Stimulated activated CD8-positive, alpha-beta memory T cell treated with anti-CD3 and anti-CD28 coated beads, Interleukin-2, amount 100 ng/mL, for 1 hour (primary cell): ENCODE results near the gene CFAP221.

Source experiments
- DNase-seq, 2 donors: peaks; one replicate each; pipeline ENCODE4 v3.0.0-alpha.2; 2020; ENCODE audit warnings: low read depth in 2 of 2

Gene CFAP221

DNA sequence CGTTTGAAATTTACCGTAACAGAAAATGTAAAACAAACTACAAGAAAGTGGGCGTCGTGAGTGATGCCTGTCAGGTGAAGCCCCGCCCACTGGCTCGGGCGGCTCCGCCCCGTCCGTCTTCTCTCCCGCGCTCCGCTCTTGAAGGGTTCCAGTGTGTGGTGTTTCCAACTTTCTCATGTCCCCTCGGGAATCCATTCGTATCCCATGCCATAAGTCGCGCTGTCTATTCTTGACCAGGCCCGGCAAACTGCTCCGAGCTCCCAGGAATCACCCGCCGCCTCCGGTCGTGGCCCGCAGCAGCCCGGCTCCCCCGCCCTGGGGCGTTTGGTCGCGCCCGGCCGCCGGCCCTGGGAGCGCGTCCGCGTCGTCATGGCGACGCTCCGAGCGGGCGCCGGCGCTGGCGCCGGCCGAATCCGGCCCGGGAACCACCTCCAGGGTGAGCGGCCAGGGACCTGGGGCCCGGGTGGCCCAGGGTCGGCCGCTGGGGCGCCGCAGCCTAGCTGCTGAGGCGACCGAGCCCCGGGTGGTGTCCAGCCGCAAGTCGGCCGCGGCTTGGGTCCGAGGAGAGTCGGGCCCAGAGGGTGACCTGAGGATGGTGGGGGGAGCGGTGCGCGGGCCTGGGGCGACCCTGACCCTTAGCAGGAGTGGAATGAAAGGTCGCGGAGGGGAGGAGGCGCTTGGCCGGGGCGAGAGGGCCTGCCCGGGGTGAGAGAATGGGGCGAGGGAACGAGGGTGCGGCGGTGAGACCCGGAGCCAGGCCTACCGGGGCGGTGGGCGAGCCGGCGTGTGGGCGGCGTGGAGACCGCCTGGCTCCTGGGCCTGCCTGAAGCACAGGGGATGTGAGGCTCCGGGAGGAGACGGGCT is at the start of gene CFAP221:
Gene CFAP221 (plus strand): TSS at position 375 of the 864 bp plus-strand sequence. CDS start 1,683 bp downstream, outside the sequence.
- DNase-seq = no peak

DNA sequence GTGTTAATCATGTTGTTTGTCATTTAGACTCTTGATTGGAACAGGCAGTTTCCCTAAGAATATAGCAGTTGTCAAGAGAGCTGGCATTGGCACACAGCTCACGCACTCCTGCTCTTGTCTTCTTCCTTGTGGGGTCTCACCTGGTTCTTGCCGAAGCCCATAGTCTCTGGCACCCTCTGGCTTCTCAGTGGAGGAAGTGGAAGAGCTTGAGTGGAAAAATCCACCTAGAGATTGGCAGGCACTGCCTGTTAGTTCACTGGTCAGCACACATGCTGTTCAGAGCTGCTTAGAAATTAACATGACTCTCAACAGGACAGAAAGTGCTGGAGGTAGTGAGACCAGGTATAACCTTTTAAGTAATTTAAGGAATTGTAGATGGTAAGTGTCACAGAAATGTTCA is 48.3 kb upstream of the CFAP221 start:
- DNase-seq = no peak

DNA sequence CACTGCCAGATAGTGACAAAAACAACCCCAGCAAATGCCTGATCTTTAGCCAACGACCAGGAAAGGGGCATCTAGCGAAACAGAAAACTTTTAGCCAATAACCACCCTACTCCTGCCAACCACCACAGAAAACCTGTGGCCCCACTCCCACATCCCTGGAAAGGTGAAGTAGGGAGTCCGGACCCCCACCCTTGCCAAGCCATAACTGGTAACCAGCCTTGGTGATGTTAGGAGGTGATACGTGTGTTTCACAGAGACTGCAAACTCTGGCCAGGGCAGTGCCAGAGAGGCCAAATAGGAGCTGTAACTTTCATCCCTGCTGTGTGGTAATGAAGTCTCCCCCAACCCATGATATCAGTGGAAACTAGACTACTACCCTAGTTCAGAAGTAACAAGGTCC is 47.6 kb upstream of the CFAP221 start:
- no peak for DNase-seq

DNA sequence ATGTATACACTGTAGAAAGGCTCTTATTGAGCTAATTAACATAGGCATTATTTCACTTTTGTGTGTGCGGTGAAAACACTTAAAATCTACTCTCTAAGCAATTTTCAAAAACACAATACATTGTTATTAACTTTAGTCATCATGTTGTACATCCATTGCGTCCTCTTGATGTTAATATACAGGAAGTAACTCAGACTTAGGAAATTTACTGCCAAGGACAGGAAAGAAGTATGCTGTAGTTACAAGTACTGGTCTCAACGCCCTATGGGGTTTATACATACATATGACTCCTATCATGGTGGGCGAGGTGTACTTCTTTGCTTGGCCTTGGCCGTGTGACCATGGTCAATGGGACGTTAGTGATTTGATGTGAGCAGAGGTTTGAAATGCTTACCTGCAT is 35.5 kb upstream of the CFAP221 start:
- DNase-seq = no peak

DNA sequence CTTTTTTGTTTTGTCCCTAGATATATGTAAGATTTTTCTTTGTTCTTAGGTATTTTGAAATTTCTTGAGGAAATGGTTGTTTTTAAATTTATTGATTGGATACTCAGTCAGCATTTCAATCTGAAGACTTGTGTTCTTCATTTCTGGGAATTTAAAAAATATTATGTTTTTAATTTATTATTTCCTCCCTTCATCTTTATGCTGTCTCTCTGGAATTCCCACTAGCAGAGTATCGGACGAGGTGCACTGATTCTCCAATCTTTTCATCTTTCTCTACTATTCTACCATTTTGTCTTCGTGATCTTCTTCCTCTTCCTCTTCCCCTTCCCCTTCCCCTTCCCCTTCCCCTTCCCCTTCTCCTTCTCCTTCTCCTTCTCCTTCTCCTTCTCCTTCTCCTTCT is 32.3 kb upstream of the CFAP221 start:
- DNase-seq = no peak

DNA sequence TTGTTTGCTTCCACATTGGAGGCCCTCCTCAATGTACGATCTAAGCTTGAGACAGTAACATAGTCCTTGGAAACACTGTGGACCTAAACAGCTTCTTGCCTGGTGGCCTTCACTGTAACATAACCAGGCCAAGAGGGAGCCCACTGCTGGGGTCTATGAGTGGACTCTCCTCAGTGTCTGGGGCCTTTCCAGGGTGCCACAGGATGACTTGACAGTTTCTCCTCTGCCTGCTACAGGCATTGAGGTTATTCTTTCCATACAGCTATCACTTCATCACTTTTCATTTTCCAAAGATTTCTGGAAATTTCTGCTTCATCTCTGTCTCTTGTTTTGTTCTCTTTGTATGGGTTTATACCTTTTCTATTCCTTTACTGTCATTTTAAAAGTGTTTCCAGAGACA is 31.3 kb upstream of the CFAP221 start:
- no peak for DNase-seq

DNA sequence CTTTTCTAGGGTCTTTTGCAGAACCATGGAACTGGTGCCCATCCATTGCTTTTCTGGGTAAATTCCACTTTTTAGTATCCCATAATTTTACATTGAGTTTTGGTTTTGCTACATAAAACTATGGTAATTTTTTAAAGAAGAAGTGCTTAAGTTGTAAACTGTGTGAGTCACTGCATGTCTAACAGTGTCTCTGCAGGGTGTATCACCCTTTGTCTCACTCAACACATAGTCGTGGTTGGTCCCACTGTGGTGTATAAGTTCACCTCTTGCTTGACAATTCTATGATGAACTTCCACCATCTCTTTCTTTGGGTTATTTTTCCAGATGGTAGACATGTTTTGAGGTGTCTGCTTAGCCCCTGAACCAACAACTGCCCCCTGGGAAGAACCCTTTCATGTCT is 30.4 kb upstream of the CFAP221 start:
- no peak for DNase-seq

DNA sequence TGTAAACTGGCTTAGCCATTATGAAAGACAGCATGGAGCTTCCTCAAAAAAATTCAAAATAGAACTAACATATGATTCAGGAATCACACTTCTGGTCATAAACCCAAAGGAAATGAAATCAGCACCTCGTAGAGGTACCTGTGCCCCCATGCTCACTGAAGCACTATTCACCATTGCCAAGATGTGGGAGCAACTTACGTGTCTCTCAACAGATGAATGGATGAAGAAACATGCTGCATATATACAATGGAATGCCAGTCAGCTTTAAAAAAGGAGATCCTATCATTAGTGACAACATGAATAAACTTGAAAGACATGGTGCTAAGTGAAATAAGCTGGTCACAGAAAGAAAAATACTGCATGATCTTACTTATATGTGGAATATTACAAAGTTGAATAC is 28.1 kb upstream of the CFAP221 start:
- DNase-seq = no peak

DNA sequence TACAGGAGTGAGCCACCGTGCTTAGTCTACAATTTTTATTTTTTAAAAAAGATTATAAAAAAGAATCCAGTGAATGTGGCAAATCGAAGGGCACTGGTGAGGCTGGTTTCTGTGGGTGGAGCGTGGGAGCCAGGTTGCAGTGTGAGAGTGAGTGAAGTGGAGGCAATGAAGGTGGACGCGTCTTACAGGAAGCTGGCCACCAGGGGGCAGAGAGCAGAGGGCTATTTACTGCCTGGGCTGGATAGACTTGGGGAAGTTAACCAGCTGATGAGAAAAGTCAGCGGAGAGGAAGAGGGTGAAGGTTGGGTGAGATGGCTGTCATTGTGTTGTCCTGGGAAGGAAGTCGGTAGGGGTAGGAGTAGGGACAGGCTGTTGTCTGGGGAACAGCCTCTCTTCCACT is 26.8 kb upstream of the CFAP221 start:
- no peak for DNase-seq

DNA sequence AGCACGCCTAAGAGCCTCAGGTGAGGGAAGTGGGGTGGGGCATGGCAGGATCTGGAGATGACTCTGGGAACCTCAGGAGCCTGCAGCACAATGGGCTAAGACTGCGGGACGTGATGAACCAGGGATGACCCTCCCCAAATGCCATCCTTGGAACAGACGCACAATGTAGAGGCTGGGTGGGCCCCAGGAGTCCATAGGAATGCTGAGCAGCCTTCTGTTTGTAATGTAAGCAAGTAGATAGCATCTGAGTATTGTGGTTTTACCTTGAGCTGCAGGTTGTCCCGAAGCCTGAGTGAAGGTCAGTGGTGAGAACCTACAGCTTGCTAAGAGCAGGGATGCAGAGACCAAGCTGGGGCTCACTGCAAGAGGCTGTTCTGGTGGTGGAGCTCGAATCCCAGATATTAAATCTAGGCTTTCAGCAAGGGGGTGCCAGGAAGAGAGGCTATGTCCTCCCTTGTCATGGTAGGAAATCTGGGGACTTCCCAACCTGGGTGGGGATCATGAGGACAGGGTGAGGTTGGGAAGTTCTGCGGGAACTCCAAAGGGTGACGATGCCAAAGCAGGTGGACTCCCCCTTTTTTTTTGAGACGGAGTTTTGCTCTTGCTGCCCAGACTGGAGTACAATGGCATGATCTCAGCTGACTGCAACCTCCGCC is 25.7 kb upstream of the CFAP221 start:
- DNase-seq = no peak

DNA sequence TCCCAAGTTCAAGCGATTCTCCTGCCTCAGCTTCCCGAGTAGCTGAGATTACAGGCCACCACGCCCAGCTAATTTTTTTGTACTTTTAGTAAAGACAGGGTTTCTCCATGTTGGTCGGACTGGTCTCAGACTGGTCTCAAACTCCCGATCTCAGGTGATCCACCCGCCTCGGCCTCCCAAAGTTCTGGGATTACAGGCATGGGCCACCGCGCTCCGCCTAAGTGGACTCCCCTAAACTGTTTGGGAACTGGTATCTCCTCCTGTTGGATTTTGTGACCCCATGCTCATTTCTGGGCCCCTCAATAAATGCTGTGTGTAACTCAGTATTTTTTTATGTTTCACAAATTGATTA is 25.2 kb upstream of the CFAP221 start:
- no peak for DNase-seq

DNA sequence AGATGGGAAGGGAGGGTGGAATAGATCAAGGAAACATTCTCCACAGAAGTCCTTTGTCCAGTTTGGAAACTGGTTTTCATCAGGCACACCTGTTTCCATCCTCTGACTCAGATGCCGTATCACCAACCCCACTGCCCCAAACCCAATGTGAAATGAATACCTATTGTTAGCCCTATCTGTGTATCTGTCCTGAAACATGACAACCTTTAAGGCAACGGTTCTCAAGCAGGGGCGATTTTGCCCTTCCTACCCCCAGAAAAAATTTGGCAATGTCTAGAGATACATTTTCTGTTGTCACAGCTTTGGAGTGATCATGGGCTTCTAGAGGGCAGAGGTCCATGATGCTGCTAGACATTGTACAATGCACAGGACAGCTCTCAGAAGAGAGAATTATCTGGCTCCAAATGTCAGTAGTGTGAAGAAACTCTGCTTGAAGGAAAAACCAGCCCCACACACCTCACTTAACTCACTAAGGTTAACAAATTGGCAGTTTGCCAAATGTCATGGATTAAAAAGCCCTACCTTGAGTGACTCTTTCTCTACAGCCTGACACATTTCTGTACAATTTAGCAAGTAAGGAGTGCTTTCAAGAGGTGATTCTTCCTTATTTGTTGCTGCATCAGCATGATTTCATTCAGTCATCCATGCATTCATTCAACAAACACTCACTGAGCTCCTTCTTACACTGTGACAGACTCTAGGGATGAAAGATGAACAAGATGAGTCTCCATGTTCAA is 23.4 kb upstream of the CFAP221 start:
- no peak for DNase-seq

DNA sequence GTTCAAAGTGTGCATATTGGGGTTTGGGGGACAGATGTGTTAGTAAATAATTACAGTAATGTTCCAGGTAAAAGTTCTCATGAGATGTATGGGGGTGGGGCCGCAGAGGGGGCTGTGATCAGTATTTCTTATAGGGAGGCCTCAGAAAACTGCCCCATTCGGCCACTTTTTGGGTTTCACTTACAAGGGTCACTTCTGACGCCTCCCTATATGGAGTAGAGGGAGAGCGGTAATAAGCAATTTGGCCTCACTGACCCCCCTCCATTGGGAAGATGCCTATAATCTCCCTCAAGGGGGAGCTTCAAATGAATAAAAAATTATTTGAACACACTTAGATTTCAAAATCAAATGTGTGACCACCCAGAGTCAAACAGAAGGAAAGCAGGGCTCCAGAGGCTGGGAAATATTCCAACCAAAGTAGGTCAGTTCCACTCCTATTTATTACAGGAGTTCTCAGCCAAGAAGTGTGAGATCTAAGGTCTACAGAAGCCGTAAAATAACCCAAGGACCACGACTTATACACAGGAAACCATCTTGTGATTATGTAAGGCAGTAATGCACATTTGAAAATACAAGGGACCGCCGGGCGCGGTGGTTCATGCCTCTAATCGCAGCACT is 22.7 kb upstream of the CFAP221 start:
- DNase-seq = no peak

DNA sequence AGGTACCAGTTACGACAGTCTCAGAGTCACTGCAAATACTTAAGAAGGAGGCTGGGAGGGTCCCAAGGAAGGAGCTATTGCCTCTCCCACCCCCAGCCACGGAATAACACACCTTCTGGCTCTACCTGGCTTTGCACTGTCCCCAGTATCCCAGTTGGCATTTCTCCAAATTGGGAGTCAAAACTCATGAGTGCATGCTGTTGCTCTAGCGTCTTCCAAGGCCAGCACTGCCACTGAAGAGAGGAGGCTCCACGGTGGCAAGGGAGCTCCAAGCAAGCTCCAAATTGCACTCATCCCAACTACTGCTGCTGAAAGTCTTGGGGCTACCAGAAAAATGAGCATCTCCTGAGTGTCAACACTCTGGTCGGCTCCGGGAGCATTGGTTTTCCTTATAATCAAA is 21.6 kb upstream of the CFAP221 start:
- DNase-seq = no peak

DNA sequence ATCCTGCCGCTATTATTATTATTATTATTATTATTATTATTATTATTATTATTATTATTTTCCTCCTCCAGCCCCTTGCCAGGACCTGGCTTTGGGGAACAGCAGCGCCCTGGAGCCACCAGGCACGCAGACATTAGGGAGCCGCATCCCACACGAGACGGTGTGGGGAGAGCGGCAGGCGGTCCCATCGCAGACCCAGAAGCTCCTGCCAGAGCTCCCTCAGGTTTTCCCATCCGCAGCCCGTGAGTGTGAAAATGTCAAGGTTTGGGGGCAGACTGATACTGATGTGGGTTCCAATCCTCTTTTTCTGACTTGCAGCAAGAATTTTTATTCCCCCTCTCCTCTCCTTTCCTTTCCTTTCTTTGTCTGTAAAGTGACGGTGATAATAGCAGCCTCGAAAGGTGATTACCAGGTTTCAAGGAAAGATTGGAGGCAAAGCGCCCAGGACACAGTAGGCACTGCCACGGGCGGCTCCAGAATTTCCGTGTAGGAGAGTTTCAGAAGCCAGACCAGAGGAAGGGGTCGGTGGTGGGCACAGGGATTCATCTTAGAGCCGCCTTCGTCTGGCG is 20.8 kb upstream of the CFAP221 start:
- DNase-seq = no peak

DNA sequence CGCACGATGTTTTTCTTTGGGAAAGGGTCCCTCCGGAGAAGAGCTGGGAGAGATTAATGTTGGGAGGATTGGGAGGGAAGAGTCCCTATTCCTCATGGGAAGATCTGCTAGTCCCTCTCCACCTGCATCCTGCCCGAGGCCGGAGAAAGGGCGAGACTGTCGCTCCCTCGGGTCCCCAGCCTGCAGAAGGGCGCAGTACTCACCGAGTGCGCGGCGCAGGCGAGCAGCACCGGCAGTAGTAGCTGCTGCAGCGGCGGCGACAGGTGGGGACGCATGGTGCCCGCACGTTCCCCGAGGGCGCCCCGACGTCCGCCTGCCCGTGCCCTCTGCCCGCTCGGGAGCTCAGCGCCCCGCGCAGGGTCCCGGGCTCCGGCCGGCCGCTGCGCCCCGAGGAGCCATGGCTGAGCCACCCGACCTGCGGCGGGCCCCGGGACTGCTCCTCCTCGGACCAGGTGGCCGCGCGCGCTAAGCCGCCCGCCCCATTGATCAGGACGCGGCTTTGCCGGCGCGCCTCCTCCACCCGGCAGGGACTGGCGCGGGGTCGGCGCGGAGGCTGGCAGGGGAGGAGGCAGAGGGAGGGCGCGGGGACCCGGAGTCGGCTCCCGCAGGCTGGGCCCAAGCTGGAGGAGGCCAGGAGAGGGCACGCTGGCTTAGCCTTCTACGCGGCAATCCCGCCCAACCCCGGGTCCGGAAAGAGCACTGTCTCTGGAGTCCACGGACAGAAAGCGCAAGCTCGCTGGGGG is 20.1 kb upstream of the CFAP221 start, which contains the start of gene SCTR:
Gene SCTR (minus strand): TSS at position 532 of the 743 bp plus-strand sequence. CDS start 257 bp downstream, at position 275.
- no peak for DNase-seq

DNA sequence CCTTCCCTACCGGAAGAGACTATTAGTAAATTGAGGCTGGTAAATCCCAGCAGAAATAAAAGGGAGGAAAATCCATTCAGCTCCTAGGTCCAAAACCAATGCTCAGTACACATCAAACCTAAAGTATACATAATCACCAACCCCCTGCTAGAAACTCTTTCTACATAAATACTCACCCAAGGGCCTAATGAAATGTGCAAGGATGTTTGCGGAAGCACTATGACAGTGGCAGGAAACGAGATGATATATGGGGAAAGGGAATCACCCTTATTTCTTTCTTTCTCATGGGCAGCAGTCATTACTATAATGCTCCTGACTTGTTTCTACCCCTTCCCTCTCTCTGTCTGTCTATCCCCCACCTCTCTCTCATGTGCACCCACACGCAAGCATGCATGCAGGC is 18.6 kb upstream of the CFAP221 start:
- no peak for DNase-seq

DNA sequence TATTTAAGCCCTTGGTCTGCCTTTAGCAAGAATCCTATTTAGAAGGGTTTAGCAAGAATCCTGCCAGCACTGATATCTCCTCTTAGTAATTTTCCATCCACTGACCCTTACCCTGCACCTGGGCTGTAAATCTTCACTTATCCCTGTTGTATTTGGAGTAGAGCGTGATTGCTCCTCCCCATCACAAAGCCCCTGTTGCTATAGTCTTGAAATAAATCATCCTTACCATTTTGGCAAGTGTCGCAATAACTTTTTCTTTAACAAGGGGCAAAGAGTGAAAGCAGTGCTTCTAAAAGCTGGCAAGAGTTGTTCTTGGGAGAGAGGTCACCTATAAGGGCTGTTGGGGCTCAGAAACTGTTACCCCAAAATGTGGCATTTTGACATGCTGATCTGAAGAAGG is 16.2 kb upstream of the CFAP221 start:
- no peak for DNase-seq

DNA sequence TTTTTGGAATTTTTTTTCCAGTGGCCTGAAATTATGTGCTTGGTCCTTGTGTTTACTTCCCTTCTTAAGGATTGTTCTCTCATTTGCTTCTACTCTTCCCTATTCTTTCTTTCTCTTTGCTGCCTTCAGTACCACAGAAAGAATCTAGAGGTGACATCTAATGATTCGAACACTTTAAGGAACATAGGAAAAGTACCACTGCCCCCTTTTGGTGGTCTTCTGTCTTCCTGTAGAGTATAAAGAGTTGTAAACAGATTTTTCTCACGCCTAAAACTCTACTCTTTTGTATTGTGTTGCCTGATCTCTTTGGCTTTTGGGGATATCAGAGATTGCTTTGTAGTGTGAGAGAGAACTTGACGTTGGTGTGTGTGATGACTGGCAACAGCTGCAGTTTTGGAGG is 13.0 kb upstream of the CFAP221 start:
- DNase-seq = no peak

DNA sequence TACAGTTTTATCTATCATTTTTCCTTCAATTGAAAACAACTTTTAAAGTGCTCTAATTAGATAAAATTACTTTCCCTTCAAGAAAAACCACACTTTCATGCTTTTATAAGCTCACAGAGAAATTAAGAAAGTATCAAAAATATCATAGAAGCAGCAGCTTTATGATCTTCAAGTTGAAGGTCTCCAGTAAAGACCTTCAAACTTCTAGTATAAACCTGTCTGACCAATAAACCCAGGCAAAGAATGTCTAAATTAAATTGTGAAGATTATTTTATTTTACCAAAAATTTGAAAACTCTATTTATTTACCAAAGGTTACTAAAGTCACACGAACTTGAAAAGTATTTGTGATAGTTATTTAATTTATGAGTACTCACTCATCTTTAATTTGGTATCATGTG is 10.7 kb upstream of the CFAP221 start:
- no peak for DNase-seq

DNA sequence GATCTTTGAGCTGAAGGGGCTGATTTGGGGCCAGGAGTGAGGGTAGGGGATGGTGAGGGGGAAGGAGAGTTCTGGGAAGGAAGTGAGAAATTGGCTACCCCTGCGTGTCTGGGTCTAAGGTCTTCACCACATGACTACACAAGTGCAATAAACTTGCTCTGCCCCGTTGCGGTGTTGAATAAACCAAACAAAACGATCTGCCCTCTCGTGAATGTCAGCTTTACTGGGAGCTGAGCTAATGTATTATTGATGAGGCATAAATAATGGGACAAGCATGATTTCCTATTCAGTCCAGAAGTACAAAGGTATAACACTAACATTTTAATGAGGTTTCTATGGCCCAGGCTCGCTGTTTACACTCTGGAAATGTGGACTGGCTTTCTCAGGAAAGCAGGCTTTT is 8.0 kb upstream of the CFAP221 start:
- DNase-seq = no peak
